Gastroesophageal sphincter (tissue), 2 donors: Measurements from ENCODE around the gene TEN1.

Experiments used
- EP300 ChIP-seq: sonication (generic); formaldehyde crosslinking; IDR thresholded peaks from one replicate; pipeline ENCODE4 v1.6.1; 2017; ENCODE audit warnings: antibody characterized with exemption, mild to moderate bottlenecking
- POLR2AphosphoS5 ChIP-seq: sonication (generic); formaldehyde crosslinking; IDR thresholded peaks from one replicate; pipeline ENCODE4 v1.6.1; 2017; ENCODE audit warnings: antibody characterized with exemption

GRCh38 chr17:75970626-75971025 is 8.4 kb upstream of the TEN1 start:
- TF ChIP-seq EP300 (no peak), POLR2AphosphoS5 (no peak)
